Panc1 (cell line): Measurements from ENCODE around the gene TMEM138. TPM values are rescaled to one million over a fixed set of nuclear protein-coding genes. Genes with fewer than 3 reads are reported as not detected.

ENCODE experiments used
- ATAC-seq: fragments of 200-7000 bp; cut with Tn5 transposase; 2 replicates; pipeline ENCODE4 v1.9.1; 2020; ENCODE audit warnings: mild to moderate bottlenecking, moderate library complexity
- BruUV-seq: library from RNA; stranded (reverse); fragments of 400-500 nt; replicated peaks from 2 replicates; lab custom pipeline; 2021; lab: Mats Ljungman, UMichigan
- CTCF ChIA-PET: fragments of 300-600 bp; sonication (Branson Sonifier 250); formaldehyde crosslinking; loops from one replicate; lab custom pipeline; 2022; ENCODE audit warnings: antibody characterized with exemption; lab: Charles Lee
- POLR2A ChIA-PET: fragments of 300-600 bp; sonication (Branson Sonifier 250); formaldehyde crosslinking; loops from one replicate; lab custom pipeline; 2022; ENCODE audit warnings: antibody characterized with exemption; lab: Charles Lee
- DNase-seq: peaks from one replicate; pipeline ENCODE4 v3.0.0-alpha.2; 2010; ENCODE audit warnings: low read depth, low spot score
- H3K27ac ChIP-seq: 2 replicates; pipeline ENCODE4 v1.5.1; 2011; ENCODE audit warnings: mild to moderate bottlenecking, low read length, inconsistent platforms
- H3K27me3 ChIP-seq: fragments of 200-500 bp; sonication (Bioruptor generic); 2 replicates; pipeline ENCODE4 v1.6.0; 2014; ENCODE audit warnings: low read length, inconsistent platforms; ENCODE audit not compliant: control insufficient read depth, insufficient read depth
- H3K36me3 ChIP-seq: fragments of 200-500 bp; sonication (Bioruptor generic); 2 replicates; pipeline ENCODE4 v1.5.1; 2014; ENCODE audit warnings: inconsistent platforms, mild to moderate bottlenecking, low read length, moderate library complexity; ENCODE audit not compliant: control insufficient read depth, insufficient read depth
- H3K4me1 ChIP-seq: 2 replicates; pipeline ENCODE4 v1.5.1; 2011; ENCODE audit warnings: inconsistent platforms, mild to moderate bottlenecking, low read length, moderate library complexity; ENCODE audit not compliant: control insufficient read depth, insufficient read depth
- H3K4me3 ChIP-seq, 2 experiments: 2 replicates each; pipeline ENCODE4 v1.5.1; 2011 to 2012; ENCODE audit warnings: low read depth in 2 of 2, low read length in 2 of 2, mild to moderate bottlenecking in 2 of 2, inconsistent platforms in 1 of 2, moderate library complexity in 1 of 2
- H3K9me3 ChIP-seq: fragments of 200-500 bp; sonication (Bioruptor generic); 2 replicates; pipeline ENCODE4 v1.5.1; 2014; ENCODE audit warnings: low read depth, mild to moderate bottlenecking, inconsistent platforms, low read length, moderate library complexity; ENCODE audit not compliant: control insufficient read depth, insufficient read depth
- CTCF ChIP-seq: fragments of 450-650 bp; IDR thresholded peaks from 2 replicates; pipeline ENCODE4 v1.5.1; 2017; ENCODE audit warnings: mild to moderate bottlenecking
- POLR2AphosphoS5 ChIP-seq: IDR thresholded peaks from 2 replicates; pipeline ENCODE4 v1.6.1; 2012; ENCODE audit warnings: mild to moderate bottlenecking, low read depth, low read length, moderate library complexity
- REST ChIP-seq, 2 experiments: IDR thresholded peaks; 2 replicates each; pipeline ENCODE4 v1.6.1; 2011 to 2012; ENCODE audit warnings: low read depth in 2 of 2, control low read depth in 1 of 2, low read length in 1 of 2, mild to moderate bottlenecking in 1 of 2, moderate library complexity in 1 of 2; ENCODE audit not compliant: insufficient read depth in 1 of 2
- SIN3A ChIP-seq: IDR thresholded peaks from 2 replicates; pipeline ENCODE4 v1.6.1; 2012; ENCODE audit warnings: low read depth, mild to moderate bottlenecking, low read length, moderate library complexity, borderline replicate concordance; ENCODE audit not compliant: insufficient read depth
- TCF7L2 ChIP-seq: IDR thresholded peaks from 2 replicates; pipeline ENCODE4 v1.6.1; 2011; ENCODE audit warnings: mild to moderate bottlenecking, low read depth, low read length, inconsistent platforms
- in situ Hi-C: cut with HindIII; loops from 2 replicates; pipeline ENCODE4 v1.10.0; 2016; ENCODE audit warnings: low sequenced_read_pairs, low pct_unique_long_range_greater_than_20kb
- intact Hi-C: fragments of 100-400 bp; cut with micrococcal nuclease; formaldehyde crosslinking; loops from one replicate; pipeline ENCODE4 v1.10.0; 2022; ENCODE audit not compliant: unreplicated experiment
- total RNA-seq: library from RNA; stranded (reverse); gene quantifications from one replicate; pipeline ENCODE4 v1.2.1, GENCODE V29; 2021; ENCODE audit not compliant: unreplicated experiment

The TMEM138 gene
- total RNA-seq, 1 experiment from 2014 or later = 86.6 TPM

DNA sequence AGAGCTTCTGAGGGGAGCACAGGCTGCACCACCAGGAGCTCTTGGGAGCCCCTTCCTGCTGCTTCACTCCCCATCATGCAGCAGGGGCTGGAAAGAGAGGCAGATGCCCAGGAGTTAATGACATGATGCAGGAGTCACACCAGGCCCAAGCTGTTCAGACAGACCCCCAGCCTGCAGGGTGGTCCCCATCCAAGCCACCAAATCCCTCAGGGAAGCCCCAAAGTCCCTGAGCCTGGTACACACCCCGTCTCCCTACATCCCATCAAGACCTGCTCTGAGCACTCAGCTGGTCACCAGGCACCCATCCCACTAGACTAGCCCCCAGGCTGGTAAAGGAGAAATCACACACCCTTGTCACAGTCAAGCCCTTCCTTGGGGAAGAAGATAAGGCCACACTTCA lies 11.8 kb upstream of the TMEM138 start:
- TF ChIP-seq REST (IDR thresholded peaks at IDR 0.05; ENCODE audit: insufficient read depth in 1 of 2, low read depth in 2 of 2, low read length in 1 of 2) (no peak), TCF7L2 (no peak), CTCF (no peak), SIN3A (no peak), POLR2AphosphoS5 (no peak)
- Histone ChIP-seq H3K36me3 (0 out of 2 replicates have a peak, but pooled peaks cover 2% of the 10 kb centered on the region), H3K27me3 (no peaks in the 10 kb centered on the region), H3K9me3 (no peaks in the 10 kb centered on the region), H3K4me1 (no peaks in the 10 kb centered on the region), H3K27ac (no peak overlapping the region), H3K4me3 (no peak overlapping the region)
- no peak for ATAC-seq
- CTCF ChIA-PET = no interaction called here
- no TSS peak for BruUV-seq
- DNase-seq = no peak
- in situ Hi-C loops = no loop called here
- POLR2A ChIA-PET = no interaction called here
- intact Hi-C loops = no loop called here

DNA sequence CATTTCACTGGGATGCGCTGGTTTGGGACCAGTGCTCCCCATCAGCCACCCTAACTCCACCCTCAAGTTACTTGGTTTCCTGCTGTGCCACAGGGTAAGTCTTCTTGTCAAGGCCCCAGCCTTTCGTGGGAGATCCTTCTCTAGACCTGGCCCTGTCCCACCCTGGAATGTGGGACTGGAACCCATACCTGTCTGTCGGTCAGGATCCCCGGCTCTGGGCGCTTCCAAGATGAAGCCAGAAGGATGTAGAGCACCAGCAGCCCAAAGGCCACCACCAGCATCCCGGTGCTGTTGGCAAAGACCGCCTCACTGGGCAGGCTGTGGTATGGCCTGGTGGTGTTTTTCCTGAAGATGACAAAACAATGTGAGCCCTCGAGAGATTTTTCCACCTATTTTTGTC lies 11.4 kb upstream of the TMEM138 start:
- Histone ChIP-seq H3K4me3 (no peak overlapping the region), H3K4me1 (no peaks in the 10 kb centered on the region), H3K27me3 (no peaks in the 10 kb centered on the region), H3K36me3 (0 out of 2 replicates have a peak, but pooled peaks cover 2% of the 10 kb centered on the region), H3K9me3 (no peaks in the 10 kb centered on the region), H3K27ac (no peak overlapping the region)
- POLR2A ChIA-PET = no interaction called here
- intact Hi-C loops = no loop called here
- in situ Hi-C loops = no loop called here
- DNase-seq (no peak), ATAC-seq (no peak)
- TF ChIP-seq POLR2AphosphoS5 (no peak), TCF7L2 (no peak), CTCF (no peak), REST (IDR thresholded peaks at IDR 0.05; ENCODE audit: insufficient read depth in 1 of 2, low read depth in 2 of 2, low read length in 1 of 2) (no peak), SIN3A (no peak)
- BruUV-seq = no TSS peak
- CTCF ChIA-PET = no interaction called here
